ENCODE data around the gene TNP1. TPM values are rescaled to one million over a fixed set of nuclear protein-coding genes. Genes with fewer than 3 reads are reported as not detected.

TNP1 gene, protein sequence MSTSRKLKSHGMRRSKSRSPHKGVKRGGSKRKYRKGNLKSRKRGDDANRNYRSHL
- total RNA-seq: not detected in 2 replicates

DNA sequence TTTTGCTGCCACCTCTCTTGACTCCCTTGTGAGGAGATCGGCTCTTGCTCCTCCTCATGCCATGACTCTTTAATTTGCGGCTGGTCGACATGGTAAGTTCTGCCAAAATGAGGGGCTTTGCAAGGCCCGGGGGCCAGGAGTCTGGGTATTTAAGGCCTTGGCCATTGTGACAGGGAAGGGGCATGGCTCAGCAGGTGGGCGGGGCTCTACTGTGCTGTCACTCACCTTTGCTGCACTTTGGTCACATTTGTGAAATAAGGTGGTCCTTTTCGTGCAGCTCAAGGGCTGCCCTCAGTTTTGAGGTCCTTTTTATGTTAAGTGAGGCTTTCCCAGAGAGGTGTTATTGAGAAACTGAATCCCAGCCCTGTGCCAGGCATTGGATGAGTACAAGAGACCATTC is at the start of gene TNP1:
TNP1 (minus strand) TSS at position 121 of the 400 bp plus-strand sequence; CDS start at position 91, 30 bp downstream.
- no peak for DNase-seq (ENCODE audit: low read depth, low spot score)

DNA sequence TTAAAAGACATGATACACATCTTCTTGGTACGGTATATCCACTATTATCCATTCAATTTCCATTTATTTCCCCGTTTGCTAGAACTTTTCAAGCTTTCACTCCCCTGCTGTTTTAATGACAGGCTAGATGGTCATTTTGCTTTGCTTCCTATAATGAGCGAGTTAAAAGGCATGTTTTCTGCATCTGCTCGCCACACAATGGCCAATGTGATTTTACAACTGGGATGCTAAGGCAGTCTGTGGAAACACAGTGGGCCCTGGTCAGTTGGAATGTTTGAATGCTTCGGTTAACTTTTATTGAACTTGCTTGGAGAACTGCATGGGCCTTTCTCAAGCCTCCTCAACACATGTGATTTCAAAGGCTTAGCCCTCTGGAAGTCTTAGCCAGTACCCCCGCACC is 48.4 kb upstream of the TNP1 start:
- DNase-seq (ENCODE audit: low read depth, low spot score): no peak

DNA sequence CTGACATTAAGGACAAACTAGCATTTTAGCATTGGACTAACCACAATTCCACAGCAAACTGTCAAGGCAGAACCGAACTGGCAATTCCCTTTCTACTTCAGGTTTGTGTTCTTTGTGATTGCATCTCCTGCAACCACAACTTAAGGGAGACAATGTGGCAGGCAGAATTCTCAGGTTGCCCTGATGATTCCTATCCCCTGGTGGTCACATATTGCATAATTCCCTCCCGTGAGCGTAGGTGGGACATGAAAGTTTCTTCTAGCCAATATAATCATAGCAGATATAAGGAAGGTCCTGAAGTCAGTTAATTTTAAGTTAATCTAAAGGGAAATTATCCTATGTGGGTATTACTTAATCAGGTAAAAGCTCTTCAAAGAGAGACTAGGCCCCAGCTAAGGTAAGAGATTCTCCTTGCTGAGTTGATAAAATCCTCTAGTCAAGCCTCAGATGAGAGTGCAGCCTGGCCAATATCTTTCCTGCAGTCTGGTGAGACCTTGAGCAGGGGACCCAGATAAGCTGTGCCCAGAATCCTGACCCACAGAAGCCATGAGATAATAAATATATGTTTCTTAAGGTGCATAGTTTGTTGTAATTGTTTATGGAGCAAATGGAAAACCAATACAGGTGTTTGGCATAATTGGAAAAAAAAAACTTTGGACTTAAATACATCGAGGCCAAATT is 45.9 kb upstream of the TNP1 start:
- no peak for DNase-seq (ENCODE audit: low read depth, low spot score)

DNA sequence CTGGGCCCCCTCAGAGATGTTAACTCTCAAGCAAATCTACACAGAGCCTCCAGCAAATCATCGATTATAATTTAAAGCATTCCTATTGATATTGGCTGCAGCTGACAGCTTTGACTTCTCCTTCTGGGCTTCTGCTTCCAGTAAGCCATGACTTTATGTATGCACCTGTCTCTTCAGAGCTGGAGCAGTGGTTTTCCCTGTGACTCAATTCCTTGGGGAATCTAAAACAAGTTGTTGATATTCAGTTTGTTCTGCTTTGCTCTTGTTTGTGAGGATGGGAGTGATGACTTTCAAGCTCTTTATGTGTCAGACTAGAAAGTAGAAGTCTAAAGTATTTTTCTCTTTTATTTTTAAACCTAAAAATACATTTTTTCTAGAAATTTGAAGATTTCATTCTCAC is 45.1 kb upstream of the TNP1 start:
- DNase-seq (ENCODE audit: low read depth, low spot score): no peak

DNA sequence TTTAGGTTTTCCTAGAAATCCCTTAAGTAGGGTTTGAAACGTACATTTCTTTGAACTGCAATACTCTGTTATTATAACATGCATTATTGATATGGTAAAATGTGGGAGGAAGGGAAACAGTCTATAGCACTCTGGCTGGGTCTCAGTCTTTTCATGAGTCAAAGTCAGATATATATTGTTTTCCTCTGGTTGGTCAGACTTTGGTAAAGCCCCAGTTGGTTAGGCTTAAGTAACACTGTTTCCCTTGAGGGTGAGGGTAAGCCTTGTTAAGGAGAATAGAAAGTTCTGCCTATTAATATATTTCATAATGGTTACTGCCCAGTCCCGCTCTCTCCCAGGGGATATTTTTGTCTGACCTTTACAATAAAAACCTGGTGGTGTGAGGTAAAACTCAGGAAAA is 44.7 kb upstream of the TNP1 start:
- no peak for DNase-seq (ENCODE audit: low read depth, low spot score)

DNA sequence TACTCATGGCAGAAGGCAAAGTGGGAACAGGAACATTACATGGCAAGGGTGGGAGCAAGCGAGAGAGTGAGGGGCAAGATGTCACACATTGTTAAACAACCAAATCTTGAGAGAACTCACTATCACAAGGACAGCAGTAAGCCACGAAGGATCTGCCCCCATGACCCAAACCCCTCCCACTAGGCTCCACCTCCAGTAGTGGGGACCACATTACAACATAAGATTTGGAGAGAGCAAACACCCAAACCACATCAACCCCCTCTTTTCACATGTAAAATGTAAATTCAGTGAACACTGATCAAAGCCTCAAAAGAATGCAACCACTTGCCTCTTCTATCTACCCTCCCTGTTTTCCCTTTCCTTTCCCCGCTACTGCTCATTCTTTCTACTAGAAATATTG is 43.6 kb upstream of the TNP1 start:
- no peak for DNase-seq (ENCODE audit: low read depth, low spot score)

DNA sequence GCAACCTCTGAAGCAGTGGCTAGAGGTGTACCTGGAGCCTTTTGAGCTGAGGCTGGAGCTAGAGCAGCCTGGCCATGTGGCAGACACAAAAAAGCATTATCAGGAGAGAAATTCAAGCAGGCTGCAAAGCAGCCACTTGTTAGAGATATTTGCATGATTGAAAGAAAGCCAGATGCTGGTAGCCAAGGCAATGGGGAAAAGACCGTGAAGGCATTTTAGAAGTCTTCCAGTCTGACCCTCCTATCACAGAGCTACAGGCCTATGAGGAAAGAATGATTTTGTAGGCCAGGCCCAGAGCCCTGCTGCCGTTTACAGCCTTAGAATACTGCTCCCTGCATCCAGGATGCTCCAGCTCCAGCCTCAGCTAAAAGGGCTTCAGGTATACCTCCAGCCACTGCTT is 41.4 kb upstream of the TNP1 start:
- no peak for DNase-seq (ENCODE audit: low read depth, low spot score)

DNA sequence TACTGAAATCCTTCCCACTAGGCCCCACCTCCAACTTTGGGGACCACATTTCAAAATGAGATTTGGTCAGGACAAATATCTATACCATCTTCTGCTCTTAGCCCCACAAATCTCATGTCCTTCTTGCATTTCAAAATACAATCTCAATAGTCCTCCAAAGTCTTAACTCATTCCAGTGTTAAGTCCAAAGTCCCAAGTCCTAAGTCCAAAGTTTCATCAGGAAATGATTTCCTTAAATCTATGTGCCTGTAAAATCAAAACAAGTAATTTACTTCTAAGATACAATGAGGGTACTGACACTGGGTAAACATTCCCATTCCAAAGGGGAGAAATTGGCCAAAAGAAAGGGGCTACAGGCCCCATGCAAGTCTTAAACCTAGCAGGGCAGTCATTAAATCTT is 40.5 kb upstream of the TNP1 start:
- no peak for DNase-seq (ENCODE audit: low read depth, low spot score)

DNA sequence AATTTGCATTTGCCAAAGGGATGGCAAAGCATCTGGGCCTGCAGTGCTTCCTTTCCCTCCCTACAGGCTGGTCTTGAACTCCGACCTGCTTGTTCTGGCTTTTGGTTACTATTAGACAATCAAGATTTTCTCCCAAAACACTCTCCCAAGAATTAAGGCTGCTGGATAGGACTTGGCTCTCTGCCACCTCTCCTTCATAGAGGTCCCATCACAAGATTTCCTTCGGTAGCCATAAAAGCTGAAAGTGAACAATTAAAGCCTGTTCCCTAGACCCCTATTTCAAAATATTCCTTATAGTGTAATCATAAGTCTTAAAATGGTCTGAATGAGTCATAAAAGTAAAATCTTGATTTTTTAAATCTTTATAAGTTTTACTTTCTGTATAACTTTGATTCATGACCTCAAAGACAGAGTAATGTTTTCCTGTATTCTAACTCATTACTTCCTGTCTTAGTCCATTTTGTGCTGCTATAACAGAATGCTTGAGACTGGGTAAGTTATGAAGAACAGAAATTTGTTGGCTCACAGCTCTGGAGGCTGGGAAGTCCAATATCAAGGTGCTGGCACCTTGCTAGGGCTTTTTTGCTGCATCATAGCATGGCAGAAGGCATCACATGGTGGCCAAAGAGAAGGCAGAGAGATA is 37.8 kb upstream of the TNP1 start:
- DNase-seq (ENCODE audit: low read depth, low spot score): no peak

DNA sequence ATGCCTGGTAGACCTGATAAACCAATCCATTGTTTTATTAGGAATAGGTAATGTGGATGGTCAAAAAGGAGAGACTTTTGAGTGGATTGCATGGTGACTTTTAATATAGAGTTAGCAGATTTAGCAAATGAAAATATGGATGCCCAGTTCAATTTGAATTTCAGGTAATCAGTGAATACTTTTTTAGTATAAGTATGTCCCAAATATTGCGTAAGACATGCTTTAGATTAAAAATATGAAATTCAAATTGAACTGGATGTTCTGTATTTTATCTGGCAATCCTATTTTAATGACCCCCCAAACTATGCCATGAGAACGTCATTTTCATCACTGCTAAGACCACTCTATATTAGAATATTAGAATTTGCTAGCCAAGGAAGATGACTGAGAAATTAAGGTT is 30.3 kb upstream of the TNP1 start:
- DNase-seq (ENCODE audit: low read depth, low spot score): no peak

DNA sequence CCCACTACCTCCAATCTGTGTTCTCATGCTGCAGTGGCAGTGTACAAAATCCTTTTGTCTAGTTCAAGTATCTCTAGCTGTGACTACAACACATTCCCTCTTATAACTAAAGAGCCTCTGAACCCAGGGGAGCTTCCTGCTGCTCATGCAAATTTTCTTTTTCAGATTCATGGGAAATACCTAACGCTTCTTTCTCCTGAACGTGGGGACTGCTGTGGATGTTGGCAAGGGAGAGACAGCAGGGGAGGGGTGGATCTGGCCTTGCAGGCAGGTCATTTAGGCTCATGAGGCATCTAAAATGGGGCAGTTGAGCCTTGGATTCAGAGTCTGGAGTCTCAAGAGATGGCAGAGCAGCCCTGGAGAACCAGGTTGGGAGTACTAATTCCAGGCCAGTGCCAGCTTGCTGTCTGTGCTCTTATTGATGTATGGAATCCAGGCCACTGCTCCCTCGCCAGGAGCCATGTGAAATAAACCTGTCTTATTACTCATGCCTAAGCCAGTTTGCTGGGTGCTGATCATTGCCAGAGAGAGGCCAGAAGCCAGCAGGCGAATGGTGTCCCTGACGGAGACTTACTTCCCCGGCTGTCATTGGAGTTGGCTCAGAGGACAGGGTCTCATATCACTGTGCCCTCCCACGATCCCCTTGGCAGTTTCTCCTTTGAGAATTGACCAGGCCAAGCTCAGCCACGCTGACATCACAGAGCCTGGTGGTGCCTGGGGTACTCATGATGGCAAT is 29.2 kb upstream of the TNP1 start:
- DNase-seq (ENCODE audit: low read depth, low spot score): no peak

DNA sequence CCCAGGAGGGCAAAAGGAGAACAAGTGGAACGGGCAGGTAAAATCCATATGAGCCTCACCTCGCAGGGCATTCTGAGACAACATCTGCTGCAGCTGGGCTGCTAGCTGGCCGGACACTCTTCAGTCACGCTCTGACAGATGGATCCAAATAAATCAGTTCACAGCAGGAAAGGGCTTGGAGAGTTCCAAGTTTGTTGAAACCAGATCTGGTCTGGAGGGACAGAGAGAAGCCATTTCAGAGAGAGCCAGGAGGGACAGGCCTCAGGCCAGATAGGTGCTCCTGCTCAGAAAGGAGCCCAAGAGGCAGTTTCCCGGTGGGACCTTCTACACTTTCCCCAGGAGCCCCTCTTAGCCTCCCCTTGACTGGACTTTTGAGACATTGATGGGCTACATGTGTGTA is 28.2 kb upstream of the TNP1 start:
- DNase-seq (ENCODE audit: low read depth, low spot score): no peak

DNA sequence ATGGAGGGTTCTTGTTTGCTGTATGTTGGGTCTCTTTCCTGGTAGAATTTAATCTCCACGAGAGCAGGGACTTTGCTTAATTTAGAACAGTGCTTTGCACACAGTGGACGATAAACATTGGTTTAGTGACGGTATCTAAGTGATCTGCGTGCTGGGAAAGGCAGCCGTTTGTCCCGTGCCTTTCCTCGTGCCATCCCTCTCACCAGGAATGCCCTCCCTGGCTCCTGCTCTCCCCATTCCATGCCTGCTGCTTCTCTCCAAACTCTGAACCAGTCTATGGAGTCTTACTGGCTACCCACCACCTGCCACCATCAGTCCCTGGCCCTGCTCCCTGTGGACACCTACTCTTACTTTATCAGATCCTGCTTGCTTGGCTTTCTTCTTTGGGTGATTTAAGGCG is 27.3 kb upstream of the TNP1 start:
- no peak for DNase-seq (ENCODE audit: low read depth, low spot score)

DNA sequence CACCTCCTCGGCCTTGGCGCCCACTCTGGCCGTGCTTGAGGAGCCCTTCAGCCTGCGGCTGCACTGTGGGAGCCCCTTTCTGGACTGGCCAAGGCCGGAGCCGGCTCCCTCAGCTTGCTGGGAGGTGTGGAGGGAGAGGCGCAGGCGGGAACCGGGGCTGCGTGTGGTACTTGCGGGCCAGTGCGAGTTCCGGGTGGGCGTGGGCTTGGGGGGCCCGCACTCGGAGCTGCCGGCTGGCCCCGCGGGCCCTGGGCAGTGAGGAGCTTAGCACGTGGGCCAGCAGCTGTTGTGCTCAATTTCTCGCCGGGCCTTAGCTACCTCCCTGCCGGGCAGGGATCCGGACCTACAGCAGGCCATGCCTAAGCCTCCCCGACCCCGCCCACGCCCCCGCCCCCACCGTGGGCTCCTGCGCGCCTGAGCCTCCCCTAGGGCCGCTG is 25.3 kb upstream of the TNP1 start:
- no peak for DNase-seq (ENCODE audit: low read depth, low spot score)

DNA sequence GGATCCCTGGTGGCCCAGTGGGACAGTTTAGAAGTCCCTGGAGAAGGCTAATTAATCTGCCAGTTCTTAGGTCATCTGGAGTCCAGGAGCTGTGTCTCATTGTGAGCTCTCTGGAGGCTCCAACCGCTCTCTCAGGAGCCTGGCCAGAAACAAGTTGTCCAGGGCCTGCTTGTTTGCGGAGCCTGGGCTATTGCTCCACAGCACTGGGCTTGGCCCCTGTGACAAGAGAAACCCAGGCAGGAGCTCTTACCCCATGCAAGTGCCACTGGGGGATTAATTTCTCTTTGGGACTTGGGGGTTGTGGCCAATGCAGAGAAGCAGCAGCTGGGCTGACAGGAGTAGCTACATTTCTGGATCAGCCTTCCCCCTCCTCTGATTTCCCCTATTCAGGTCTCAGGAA is 24.5 kb upstream of the TNP1 start:
- DNase-seq (ENCODE audit: low read depth, low spot score): no peak

DNA sequence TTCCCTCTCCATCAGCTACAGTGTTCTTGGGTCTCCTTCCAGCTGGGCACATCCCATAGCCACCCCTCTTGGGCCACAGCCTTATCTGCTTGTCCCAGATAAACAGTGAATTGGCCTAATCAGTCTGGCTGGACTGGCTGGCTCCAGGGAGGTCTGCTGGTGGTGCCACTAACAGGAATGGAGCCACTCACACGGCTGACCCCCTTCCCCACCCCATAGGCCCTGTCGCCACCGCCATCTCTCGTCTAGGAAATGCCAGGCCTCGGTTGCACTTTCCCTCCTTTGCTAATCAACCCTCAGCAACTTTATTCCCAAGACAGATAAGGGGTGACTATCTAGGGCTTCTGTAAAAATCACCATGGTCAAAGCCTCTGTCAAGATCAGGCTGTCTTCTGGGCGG is 23.0 kb upstream of the TNP1 start:
- no peak for DNase-seq (ENCODE audit: low read depth, low spot score)

DNA sequence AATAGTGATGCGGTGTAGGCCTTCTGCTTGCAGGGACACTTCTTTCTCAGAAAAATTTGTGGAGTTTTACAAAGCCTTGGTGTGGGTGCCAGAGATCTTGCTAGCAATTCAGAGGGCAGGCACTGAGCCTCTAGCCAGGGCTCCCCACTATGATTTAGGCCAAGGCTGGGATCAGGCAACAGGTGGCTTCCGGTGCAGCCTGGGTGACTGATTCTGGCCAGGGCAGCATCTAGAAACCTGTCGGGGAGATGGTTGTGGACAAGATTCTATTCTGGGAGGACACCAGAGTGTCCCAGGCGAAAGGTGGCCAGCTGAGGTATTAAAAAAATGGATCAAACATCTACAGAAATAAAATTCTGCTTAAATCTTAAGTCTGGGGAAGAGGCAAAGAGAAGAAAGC is 21.5 kb upstream of the TNP1 start:
- no peak for DNase-seq (ENCODE audit: low read depth, low spot score)

DNA sequence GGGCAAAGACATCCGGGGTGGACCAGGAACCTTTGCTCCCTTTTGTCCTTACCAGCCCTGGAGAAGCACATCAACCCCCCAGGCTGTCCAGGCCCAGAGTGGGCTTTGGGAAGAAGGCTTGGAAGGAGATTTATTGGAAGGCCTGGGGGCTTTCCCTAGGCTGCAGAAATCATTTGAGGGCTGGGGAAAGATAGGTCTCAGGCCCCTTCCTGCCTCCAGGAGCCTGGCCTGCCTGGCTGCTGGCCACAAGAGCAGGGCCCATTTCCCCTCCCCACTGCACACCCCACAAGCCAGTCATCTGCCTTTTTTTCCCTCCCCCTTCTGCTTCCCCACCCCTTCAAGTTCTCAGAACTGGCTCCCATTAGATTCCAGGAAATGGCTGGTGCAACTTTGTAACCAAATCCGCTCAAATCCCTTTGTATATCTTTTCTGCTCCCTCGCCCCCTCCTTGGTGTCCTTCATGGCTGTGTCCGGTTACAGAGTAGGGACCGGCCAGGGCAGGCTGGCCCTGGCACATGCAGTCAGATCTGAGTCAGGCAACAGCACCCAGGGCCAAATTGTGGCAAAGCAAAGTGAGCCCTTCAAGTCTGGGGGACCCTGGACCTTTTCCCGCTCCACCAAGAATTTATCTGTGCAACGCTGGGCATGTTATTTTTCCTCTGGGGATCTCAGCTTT is 20.8 kb upstream of the TNP1 start:
- DNase-seq (ENCODE audit: low read depth, low spot score): no peak

DNA sequence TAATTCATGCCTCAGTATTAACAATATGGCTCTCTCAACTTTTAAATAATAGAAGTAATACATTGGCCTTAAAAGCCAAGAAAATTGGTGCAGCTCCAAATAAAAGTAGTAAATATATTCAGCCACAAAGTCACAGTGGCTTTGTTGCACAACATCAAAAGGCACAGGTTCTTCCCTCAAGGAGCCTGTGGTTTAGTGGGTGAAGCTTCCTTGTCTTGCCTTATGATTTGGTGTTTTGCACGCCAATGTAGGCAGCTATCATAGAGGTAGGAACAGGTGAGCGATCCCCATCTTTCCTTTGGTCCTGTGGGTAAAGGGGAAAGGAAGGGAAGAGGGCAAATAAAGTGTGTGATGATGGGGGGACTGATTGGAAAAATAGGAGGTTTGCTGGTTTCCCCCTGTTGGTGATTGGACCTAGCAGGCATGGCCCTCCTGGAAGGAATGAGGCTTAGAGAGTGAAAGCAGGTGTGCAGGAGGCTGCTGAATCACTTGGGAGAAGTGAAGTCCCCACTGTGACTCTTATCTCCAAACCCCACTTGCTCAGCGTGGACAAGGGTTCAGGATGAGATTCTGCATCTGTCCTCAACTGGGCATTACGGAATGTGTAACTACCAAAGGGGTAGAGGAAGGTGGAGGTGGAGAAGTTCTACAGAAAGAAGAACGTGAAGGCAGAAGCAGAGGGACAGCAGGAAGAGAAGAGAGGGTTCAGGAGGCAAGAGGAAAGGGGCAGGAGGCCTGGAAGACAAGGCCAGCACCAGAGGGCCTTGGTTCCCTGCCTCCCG is 20.1 kb upstream of the TNP1 start:
- DNase-seq (ENCODE audit: low read depth, low spot score): no peak

DNA sequence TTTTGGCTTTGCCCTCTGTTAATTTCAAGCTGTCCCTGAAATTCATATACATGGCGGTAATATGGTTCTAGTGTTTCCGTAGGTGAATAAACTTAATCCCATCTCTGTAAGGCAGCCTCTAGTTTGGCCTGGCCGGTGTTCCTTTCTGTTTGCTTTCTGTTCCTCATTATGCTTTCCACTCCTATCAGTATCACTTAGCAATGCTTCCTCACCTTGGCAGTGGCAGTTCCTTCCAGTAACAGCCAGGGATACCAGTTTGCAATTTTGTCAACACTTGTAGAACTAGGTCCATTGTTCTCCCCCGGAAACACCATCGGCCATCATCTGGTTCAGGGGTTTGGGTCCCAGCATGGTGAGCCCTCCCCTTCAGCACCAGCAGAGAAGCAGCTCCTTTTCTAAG is 18.2 kb upstream of the TNP1 start:
- no peak for DNase-seq (ENCODE audit: low read depth, low spot score)

DNA sequence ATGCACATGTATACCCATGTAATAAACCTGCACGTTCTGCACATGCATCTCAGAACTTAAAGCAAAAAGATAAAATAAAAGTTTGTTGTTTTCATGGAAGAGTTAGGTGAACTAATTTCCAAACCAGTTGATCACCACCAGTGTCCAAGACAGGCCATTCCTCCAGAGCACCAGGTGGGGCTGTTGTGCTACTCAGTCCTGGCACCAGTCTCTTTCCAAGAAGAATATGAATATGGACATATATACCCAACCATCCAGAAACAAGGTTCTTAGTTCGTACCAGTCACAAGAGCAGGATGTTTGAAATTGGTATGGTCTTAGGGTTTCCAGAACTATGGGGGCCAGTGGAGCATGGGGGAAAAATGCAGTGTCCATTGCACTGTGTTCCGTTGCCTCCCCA is 17.2 kb upstream of the TNP1 start:
- DNase-seq (ENCODE audit: low read depth, low spot score): no peak
